HepG2 (cell line): ENCODE data around the gene GRHL1. TPM values are rescaled to one million over a fixed set of nuclear protein-coding genes. Genes with fewer than 3 reads are reported as not detected.

Experiments used
- ATAC-seq: fragments of 200-7000 bp; cut with Tn5 transposase; 3 replicates; pipeline ENCODE4 v1.9.1; 2020; ENCODE audit warnings: mild to moderate bottlenecking, moderate library complexity
- BruUV-seq: library from RNA; stranded (reverse); fragments of 400-500 nt; replicated peaks from 2 replicates; lab custom pipeline; 2021; lab: Mats Ljungman, UMichigan
- CTCF ChIA-PET: fragments of 300-600 bp; formaldehyde crosslinking; extraction: SDS; loops from one replicate; lab custom pipeline; 2021; ENCODE audit warnings: low total read pairs, inconsistent platforms, low intra/inter-chr PET ratio; lab: Yijun Ruan, JAX
- POLR2A ChIA-PET: fragments of 350-600 bp; sonication (Branson Sonifier 250); formaldehyde crosslinking; loops from one replicate; lab custom pipeline; 2020; ENCODE audit warnings: antibody characterized with exemption, inconsistent platforms; lab: Yijun Ruan, JAX
- DNase-seq: peaks from one replicate; pipeline ENCODE4 v3.0.0-alpha.2; 2015; ENCODE audit warnings: low spot score
- FAIRE-seq: peaks from 3 replicates; lab custom pipeline; 2011; peaks lifted over from hg19 to GRCh38; lab: Jason Lieb, UNC
- H2AFZ ChIP-seq: one replicate; pipeline ENCODE4 v1.6.1; 2011; ENCODE audit warnings: low read length, inconsistent platforms
- H3K27ac ChIP-seq: fragments of 300-600 bp; 3 replicates; pipeline ENCODE4 v1.8.0; 2011; ENCODE audit warnings: mixed run types, mild to moderate bottlenecking, mixed read lengths, low read length, inconsistent platforms; ENCODE audit not compliant: insufficient read depth; ENCODE audit errors: extremely low read length
- H3K27me3 ChIP-seq, 2 experiments: fragments of 200-600 bp in 1 of 2; 2 replicates in 1 of 2; 3 replicates in 1 of 2; pipeline versions ENCODE4 v1.6.0 to v1.8.0; 2011; ENCODE audit warnings: low read length in 2 of 2, mild to moderate bottlenecking in 2 of 2, moderate library complexity in 2 of 2, inconsistent platforms in 1 of 2; ENCODE audit not compliant: insufficient read depth in 2 of 2, control insufficient read depth in 1 of 2
- H3K36me3 ChIP-seq, 2 experiments: fragments of 200-600 bp in 1 of 2; replicated peaks in 1 of 2; 2 replicates in 1 of 2; 3 replicates in 1 of 2; pipeline versions ENCODE4 v1.5.1 to v1.8.0; 2011; ENCODE audit warnings: low read length in 2 of 2, inconsistent platforms in 1 of 2; ENCODE audit not compliant: insufficient read depth in 2 of 2, control insufficient read depth in 1 of 2
- H3K4me1 ChIP-seq: 2 replicates; pipeline ENCODE4 v1.5.1; 2012; ENCODE audit warnings: low read length, inconsistent platforms; ENCODE audit not compliant: insufficient read depth
- H3K4me2 ChIP-seq: 2 replicates; pipeline ENCODE4 v1.6.0; 2011; ENCODE audit warnings: low read depth, low read length, inconsistent platforms
- H3K4me3 ChIP-seq, 3 experiments: fragments of 200-600 bp in 1 of 3; sonication (generic), shearing (Covaris generic) in 1 of 3; replicated peaks in 1 of 3; 2 replicates each; pipeline ENCODE4 v1.5.1; 2011 to 2016; ENCODE audit warnings: low read length in 3 of 3, inconsistent platforms in 2 of 3, low read depth in 2 of 3, mild to moderate bottlenecking in 2 of 3, control low read depth in 1 of 3, mixed read lengths in 1 of 3; ENCODE audit not compliant: insufficient read depth in 1 of 3
- H3K79me2 ChIP-seq: one replicate; pipeline ENCODE4 v1.6.1; 2011; ENCODE audit warnings: low read length, inconsistent platforms; ENCODE audit not compliant: insufficient read depth
- H3K9ac ChIP-seq: 2 replicates; pipeline ENCODE4 v1.6.0; 2011; ENCODE audit warnings: mild to moderate bottlenecking, low read depth, low read length, inconsistent platforms; ENCODE audit not compliant: insufficient read depth
- H3K9me3 ChIP-seq: 2 replicates; pipeline ENCODE4 v1.5.1; 2012; ENCODE audit warnings: mild to moderate bottlenecking, low read length
- H4K20me1 ChIP-seq: 2 replicates; pipeline ENCODE4 v1.6.0; 2011; ENCODE audit warnings: inconsistent platforms, mild to moderate bottlenecking, low read length, moderate library complexity; ENCODE audit not compliant: insufficient read depth
- MNT ChIP-seq: fragments of 450-650 bp; IDR thresholded peaks from 2 replicates; pipeline ENCODE4 v1.6.1; 2016
- REPIN1 ChIP-seq: sonication (generic); formaldehyde crosslinking; IDR thresholded peaks from 2 replicates; pipeline ENCODE4 v1.8.0; 2022; ENCODE audit warnings: missing genetic modification reagents, low read depth, mild to moderate bottlenecking, borderline replicate concordance
- SNRNP70 ChIP-seq: fragments of 200-400 bp; formaldehyde crosslinking; IDR thresholded peaks from 2 replicates; pipeline ENCODE4 v1.6.1; 2017; ENCODE audit warnings: mild to moderate bottlenecking, low read depth, low read length, moderate library complexity
- ZNF136 ChIP-seq: sonication (generic); formaldehyde crosslinking; IDR thresholded peaks from 2 replicates; pipeline ENCODE4 v1.8.1; 2022; ENCODE audit warnings: low read depth, mild to moderate bottlenecking, moderate library complexity, missing genetic modification reagents
- ZNF232 ChIP-seq: sonication (generic); formaldehyde crosslinking; IDR thresholded peaks from 2 replicates; pipeline ENCODE4 v1.4.0; 2020; ENCODE audit warnings: missing genetic modification reagents, borderline replicate concordance
- WGBS: methylation state at CpG from one replicate; pipeline ENCODE4 v1.1.6; 2017; ENCODE audit warnings: low lambda C conversion rate; 5-methylcytosine and 5-hydroxymethylcytosine counted together
- in situ Hi-C: cut with HindIII; loops from 2 replicates; pipeline ENCODE4 v1.10.0; 2017; ENCODE audit warnings: low pct_unique_long_range_greater_than_20kb; ENCODE audit not compliant: extremely low pct_ligation_motif_present
- intact Hi-C: fragments of 100-400 bp; cut with micrococcal nuclease; formaldehyde crosslinking; loops from one replicate; pipeline ENCODE4 v1.10.0; 2022; ENCODE audit not compliant: unreplicated experiment
- polyA plus RNA-seq, 8 experiments: library from polyadenylated mRNA; depleted of rRNA in 3 of 8; stranded (reverse) in 7 of 8; unstranded in 1 of 8; fragments of >200 nt; fragmentation: Illumina TruSeq in 4 of 8; extraction: Trizol in 4 of 8; gene quantifications; 2 replicates each; pipeline versions ENCODE4 v1.2.1 to v1.2.3, GENCODE V29; 2011 to 2016; ENCODE audit warnings: low read depth in 4 of 8, missing spikeins in 1 of 8, mixed read lengths in 1 of 8; ENCODE audit not compliant: insufficient read depth in 1 of 8
- total RNA-seq, 5 experiments: library from RNA; depleted of rRNA; stranded (reverse); fragments of >200 nt; fragmentation: Illumina TruSeq; extraction: Trizol; gene quantifications; 2 replicates each; pipeline ENCODE4 v1.2.3, GENCODE V29; 2016; ENCODE audit warnings: low read depth in 1 of 5
- TF ChIP-seq, protein P1 (sequence below): IDR thresholded peaks from 2 replicates; pipeline ENCODE4 v1.6.1; 2012; ENCODE audit warnings: low read length, improper control_type of control experiment
- TF ChIP-seq, protein P2 (sequence below): sonication (generic); formaldehyde crosslinking; IDR thresholded peaks from one replicate; pipeline ENCODE4 v1.5.1; 2020; ENCODE audit warnings: mild to moderate bottlenecking, missing genetic modification reagents; ENCODE audit errors: not compliant biosample characterization

Gene GRHL1
- total and polyA plus RNA-seq, 2 of the 13 experiments (the other 11 are each of a cell fraction or from before 2014, with no cell fraction given) = 9.3 to 12.0 TPM

DNA sequence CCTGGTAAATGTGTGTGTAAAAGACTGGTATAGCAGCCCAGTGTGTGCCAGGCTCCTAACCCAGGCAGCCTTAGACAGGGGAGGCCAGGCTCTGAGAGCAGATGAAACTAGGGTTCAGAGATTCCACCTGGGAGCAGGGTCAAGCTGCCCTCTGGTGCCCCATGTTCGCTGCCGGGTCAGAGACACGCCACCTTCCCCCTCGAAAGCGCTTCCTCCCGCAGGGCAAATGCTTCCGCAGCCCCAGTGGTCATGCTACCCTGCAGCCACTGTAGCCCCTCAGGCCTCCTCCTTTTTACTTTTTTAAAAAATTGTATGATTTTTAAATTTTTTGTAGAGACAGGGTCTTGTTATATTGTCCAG is 81.2 kb downstream of the GRHL1 start:
- Histone ChIP-seq H4K20me1 (no peaks in the 10 kb centered on the region), H3K4me2 (no peak overlapping the region), H3K9ac (no peak overlapping the region), H3K27ac (no peak overlapping the region), H2AFZ (no peak overlapping the region), H3K4me3 (no peak overlapping the region), H3K36me3 (no peaks in the 10 kb centered on the region), H3K9me3 (no peaks in the 10 kb centered on the region), H3K27me3 (peaks cover 2 to 70% of the 10 kb centered on the region in 2 experiments), H3K4me1 (peaks cover 54% of the 10 kb centered on the region), H3K79me2 (no peaks in the 10 kb centered on the region)
- intact Hi-C loops (no loop called here), in situ Hi-C loops (no loop called here)
- no TSS peak for BruUV-seq
- TF ChIP-seq ZNF136 (CRISPR knock-in tag) = no peak
- TF ChIP-seq REPIN1 (CRISPR knock-in tag) = no peak
- TF ChIP-seq, protein P1, sequence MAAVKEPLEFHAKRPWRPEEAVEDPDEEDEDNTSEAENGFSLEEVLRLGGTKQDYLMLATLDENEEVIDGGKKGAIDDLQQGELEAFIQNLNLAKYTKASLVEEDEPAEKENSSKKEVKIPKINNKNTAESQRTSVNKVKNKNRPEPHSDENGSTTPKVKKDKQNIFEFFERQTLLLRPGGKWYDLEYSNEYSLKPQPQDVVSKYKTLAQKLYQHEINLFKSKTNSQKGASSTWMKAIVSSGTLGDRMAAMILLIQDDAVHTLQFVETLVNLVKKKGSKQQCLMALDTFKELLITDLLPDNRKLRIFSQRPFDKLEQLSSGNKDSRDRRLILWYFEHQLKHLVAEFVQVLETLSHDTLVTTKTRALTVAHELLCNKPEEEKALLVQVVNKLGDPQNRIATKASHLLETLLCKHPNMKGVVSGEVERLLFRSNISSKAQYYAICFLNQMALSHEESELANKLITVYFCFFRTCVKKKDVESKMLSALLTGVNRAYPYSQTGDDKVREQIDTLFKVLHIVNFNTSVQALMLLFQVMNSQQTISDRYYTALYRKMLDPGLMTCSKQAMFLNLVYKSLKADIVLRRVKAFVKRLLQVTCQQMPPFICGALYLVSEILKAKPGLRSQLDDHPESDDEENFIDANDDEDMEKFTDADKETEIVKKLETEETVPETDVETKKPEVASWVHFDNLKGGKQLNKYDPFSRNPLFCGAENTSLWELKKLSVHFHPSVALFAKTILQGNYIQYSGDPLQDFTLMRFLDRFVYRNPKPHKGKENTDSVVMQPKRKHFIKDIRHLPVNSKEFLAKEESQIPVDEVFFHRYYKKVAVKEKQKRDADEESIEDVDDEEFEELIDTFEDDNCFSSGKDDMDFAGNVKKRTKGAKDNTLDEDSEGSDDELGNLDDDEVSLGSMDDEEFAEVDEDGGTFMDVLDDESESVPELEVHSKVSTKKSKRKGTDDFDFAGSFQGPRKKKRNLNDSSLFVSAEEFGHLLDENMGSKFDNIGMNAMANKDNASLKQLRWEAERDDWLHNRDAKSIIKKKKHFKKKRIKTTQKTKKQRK = no peak
- TF ChIP-seq, protein P2, sequence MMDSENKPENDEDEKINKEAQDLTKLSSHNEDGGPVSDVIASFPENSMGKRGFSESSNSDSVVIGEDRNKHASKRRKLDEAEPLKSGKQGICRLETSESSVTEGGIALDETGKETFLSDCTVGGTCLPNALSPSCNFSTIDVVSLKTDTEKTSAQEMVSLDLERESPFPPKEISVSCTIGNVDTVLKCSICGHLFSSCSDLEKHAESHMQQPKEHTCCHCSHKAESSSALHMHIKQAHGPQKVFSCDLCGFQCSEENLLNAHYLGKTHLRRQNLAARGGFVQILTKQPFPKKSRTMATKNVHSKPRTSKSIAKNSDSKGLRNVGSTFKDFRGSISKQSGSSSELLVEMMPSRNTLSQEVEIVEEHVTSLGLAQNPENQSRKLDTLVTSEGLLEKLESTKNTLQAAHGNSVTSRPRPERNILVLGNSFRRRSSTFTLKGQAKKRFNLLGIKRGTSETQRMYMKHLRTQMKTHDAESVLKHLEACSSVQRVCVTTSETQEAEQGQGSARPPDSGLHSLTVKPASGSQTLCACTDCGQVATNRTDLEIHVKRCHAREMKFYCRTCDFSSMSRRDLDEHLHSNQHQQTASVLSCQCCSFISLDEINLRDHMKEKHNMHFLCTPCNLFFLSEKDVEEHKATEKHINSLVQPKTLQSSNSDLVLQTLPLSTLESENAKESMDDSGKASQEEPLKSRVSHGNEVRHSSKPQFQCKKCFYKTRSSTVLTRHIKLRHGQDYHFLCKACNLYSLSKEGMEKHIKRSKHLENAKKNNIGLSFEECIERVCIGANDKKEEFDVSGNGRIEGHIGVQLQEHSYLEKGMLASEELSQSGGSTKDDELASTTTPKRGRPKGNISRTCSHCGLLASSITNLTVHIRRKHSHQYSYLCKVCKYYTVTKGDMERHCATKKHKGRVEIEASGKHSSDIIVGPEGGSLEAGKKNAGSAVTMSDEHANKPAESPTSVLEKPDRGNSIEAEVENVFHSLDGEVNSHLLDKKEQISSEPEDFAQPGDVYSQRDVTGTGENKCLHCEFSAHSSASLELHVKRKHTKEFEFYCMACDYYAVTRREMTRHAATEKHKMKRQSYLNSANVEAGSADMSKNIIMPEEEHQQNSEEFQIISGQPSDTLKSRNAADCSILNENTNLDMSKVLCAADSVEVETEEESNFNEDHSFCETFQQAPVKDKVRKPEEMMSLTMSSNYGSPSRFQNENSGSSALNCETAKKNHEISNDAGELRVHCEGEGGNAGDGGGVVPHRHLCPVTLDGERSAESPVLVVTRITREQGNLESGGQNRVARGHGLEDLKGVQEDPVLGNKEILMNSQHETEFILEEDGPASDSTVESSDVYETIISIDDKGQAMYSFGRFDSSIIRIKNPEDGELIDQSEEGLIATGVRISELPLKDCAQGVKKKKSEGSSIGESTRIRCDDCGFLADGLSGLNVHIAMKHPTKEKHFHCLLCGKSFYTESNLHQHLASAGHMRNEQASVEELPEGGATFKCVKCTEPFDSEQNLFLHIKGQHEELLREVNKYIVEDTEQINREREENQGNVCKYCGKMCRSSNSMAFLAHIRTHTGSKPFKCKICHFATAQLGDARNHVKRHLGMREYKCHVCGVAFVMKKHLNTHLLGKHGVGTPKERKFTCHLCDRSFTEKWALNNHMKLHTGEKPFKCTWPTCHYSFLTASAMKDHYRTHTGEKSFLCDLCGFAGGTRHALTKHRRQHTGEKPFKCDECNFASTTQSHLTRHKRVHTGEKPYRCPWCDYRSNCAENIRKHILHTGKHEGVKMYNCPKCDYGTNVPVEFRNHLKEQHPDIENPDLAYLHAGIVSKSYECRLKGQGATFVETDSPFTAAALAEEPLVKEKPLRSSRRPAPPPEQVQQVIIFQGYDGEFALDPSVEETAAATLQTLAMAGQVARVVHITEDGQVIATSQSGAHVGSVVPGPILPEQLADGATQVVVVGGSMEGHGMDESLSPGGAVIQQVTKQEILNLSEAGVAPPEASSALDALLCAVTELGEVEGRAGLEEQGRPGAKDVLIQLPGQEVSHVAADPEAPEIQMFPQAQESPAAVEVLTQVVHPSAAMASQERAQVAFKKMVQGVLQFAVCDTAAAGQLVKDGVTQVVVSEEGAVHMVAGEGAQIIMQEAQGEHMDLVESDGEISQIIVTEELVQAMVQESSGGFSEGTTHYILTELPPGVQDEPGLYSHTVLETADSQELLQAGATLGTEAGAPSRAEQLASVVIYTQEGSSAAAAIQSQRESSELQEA = no peak
- TF ChIP-seq SNRNP70 = no peak
- no peak for TF ChIP-seq ZNF232 (CRISPR knock-in tag)
- no peak for TF ChIP-seq MNT
- POLR2A ChIA-PET = no interaction called here
- WGBS = 78% methylated on average over 7 of the region's 7 CpGs
- FAIRE-seq (no peak), ATAC-seq (no peak), DNase-seq (no peak)
- CTCF ChIA-PET = no interaction called here
